Heart right ventricle (tissue), 16 donors: ENCODE data around the gene TCOF1. TPM values are rescaled to one million over a fixed set of nuclear protein-coding genes. Genes with fewer than 3 reads are reported as not detected.

ENCODE experiments used
- ATAC-seq, 8 donors: fragments of 200-7000 bp; cut with Tn5 transposase; one replicate each; pipeline ENCODE4 v1.9.1; 2020; ENCODE audit warnings: mild to moderate bottlenecking in 8 of 8, moderate library complexity in 8 of 8, moderate number of reproducible peaks in 1 of 8
- DNase-seq, 2 donors: peaks; one replicate each; pipeline ENCODE4 v3.0.0-alpha.2; 2020
- H3K27ac ChIP-seq, 10 donors: fragments of 200-600 bp; sonication (generic) in 2 of 10; one replicate each; pipeline versions ENCODE4 v1.5.0 to v1.8.0; 2020 to 2022; ENCODE audit warnings: mild to moderate bottlenecking in 3 of 10
- H3K27me3 ChIP-seq, 7 donors: fragments of 200-600 bp; one replicate each; pipeline ENCODE4 v1.8.0; 2021 to 2022; ENCODE audit warnings: mild to moderate bottlenecking in 2 of 7
- H3K36me3 ChIP-seq, 9 donors: fragments of 200-600 bp; sonication (generic) in 1 of 9; one replicate each; pipeline versions ENCODE4 v1.5.0 to v1.8.0; 2020 to 2022; ENCODE audit warnings: mild to moderate bottlenecking in 2 of 9
- H3K4me1 ChIP-seq, 9 donors: fragments of 200-600 bp; sonication (generic) in 1 of 9; one replicate each; pipeline versions ENCODE4 v1.5.0 to v1.8.0; 2020 to 2022; ENCODE audit warnings: mild to moderate bottlenecking in 4 of 9
- H3K4me3 ChIP-seq, 10 donors: fragments of 200-600 bp; sonication (generic) in 2 of 10; one replicate each; pipeline versions ENCODE4 v1.5.0 to v1.8.0; 2020 to 2022; ENCODE audit warnings: mild to moderate bottlenecking in 7 of 10, moderate library complexity in 2 of 10
- H3K9me3 ChIP-seq, 11 donors: fragments of 200-600 bp in 10 of 11; sonication (generic) in 2 of 11; one replicate each; pipeline versions ENCODE4 v1.5.0 to v1.8.0; 2013 to 2022; ENCODE audit warnings: mild to moderate bottlenecking in 2 of 11, control low read depth in 1 of 11, moderate library complexity in 1 of 11
- WGBS, 2 donors: extraction: QIAGEN DNeasy Blood & Tissue Kit; methylation state at CpG; one replicate each; pipeline ENCODE4 v1.1.7; 2013; ENCODE audit warnings: inconsistent platforms in 1 of 2; 5-methylcytosine and 5-hydroxymethylcytosine counted together
- intact Hi-C, 10 donors: fragments of 100-400 bp; cut with DNase I; formaldehyde crosslinking; loops; one replicate each; pipeline versions ENCODE4 v1.11.1 to v1.14.2; 2022
- polyA plus RNA-seq, 2 donors: library from polyadenylated mRNA; stranded (reverse); fragments of 200-250 nt; gene quantifications; one replicate each; pipeline ENCODE4 v1.2.3, GENCODE V29; 2013
- total RNA-seq, 10 donors: library from RNA; stranded (reverse); fragmentation: NEBNext Ultra II Directional in 3 of 10; extraction: Animal tissue kit (Norgen Biotek cat#: 25700) in 3 of 10; gene quantifications; one replicate each; pipeline versions ENCODE4 v1.2.1 to v1.2.4, GENCODE V29; 2021 to 2023
- TF ChIP-seq, protein P1 (sequence below), 9 donors: fragments of 200-600 bp; sonication (generic) in 2 of 9; IDR thresholded peaks; one replicate each; pipeline versions ENCODE4 v1.5.0 to v1.8.0; 2021 to 2022; ENCODE audit warnings: antibody characterized with exemption in 9 of 9, mild to moderate bottlenecking in 5 of 9, moderate library complexity in 1 of 9
- donor health status: Arrhythmogenic right ventricular cardiomyopathy.
- donor health status: ischemic (EF 13 %, LVEDD 7.1; RV severe dilation, severe dysfunction).
- donor health status: healthy with polysubstance abuse.
- donor health status: DM: no; HTN: yes; CAD: no.
- donor health status: DM: no; HTN: no; CAD: no.
- donor health status: ischemic (EF 25% LVEDD 6.9; RV normal size, moderate dysfunction).
- donor health status: ischemic (EF 25% LVEDD 5.7; RV mildly dilated, moderate dysfunction).
- donor health status: healthy.
- donor health status: DM: yes; HTN: yes; CAD: no.
- donor health status: Ischemic cardiomyopathy.
- donor health status: ischemic (EF 35%, LVEDD 5.7; RV mildly dilated, moderate dysfunction).
- donor health status: nonischemic (EF 11% LVEDD 7.7; RV severe dilation, severe dysfunction).
- donor health status: DM: yes; HTN: yes; CAD: no.
- donor health status: PGD.
- donor health status: ischemic (EF 29% LVEDD 5.4; RV normal size, mild dysfunction).
- donor health status: nonischemic (EF 23%, LVEDD 6.1; RV moderate dilation, normal function).

The TCOF1 gene
- total and polyA plus RNA-seq, 12 donors: 12.4 to 21.3 (median 14.1) TPM

DNA sequence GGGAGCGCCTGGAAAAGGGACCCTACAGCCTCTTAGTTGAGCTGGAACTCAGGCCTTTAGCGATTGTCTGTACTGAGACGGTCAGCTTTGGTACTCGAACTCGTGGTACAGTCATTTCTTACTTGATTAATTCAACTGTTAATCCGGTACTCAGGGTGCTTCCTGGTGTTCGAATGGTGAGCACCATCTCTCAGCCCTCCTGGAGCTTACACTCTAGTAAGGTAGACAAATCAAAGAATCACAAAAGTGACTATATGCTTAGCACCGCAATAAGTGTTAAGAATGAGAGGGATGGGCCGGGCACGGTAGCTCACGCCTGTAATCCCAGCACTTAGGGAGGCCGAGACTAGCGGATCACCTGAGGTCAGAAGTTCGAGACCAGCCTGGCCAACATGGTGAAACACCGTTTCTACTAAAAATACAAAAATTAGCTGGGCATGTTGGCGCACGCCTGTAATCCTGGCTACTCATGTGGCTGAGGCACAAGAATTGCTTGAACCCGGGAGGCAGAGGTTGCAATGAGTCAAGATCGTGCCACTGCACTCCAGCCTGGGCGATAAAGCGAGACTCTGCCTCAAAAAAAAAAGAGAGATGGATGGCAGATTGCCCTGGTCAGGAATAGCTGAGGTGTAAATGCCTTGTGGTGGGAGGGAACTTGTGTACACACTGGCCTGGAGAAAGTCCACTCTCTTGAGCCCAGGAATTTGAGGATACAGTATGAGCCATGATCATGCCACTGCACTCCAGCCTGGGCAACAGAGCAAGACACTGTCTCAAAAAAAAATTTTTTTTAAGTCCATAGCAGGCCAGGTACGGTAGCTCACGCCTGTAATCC is 981 bp downstream of the TCOF1 start:
- H3K27ac ChIP-seq: peak overlapping the region in 4 of 10 donors; percentile 69 to 87 (median 74)
- WGBS, 2 donors: 61 to 62% methylated on average over 23 of the region's 23 CpGs
- H3K36me3 ChIP-seq: peaks cover 0 to 37% (median 12%) of the 10 kb centered on the region in 9 donors
- peaks cover 0 to 20% (median 16%) of the 10 kb centered on the region in 9 donors for H3K4me1 ChIP-seq
- intact Hi-C loops: loop anchor here in 5 of 10 donors (5.0 to 10.0 kb wide), 5 partner anchors 76 to 334 kb away; partner anchors contain the start of gene RPS14 (in 1 of the 5)
- H3K4me3 ChIP-seq: peak overlapping the region; percentile 72 to 99 (median 92)
- TF ChIP-seq, protein P1, sequence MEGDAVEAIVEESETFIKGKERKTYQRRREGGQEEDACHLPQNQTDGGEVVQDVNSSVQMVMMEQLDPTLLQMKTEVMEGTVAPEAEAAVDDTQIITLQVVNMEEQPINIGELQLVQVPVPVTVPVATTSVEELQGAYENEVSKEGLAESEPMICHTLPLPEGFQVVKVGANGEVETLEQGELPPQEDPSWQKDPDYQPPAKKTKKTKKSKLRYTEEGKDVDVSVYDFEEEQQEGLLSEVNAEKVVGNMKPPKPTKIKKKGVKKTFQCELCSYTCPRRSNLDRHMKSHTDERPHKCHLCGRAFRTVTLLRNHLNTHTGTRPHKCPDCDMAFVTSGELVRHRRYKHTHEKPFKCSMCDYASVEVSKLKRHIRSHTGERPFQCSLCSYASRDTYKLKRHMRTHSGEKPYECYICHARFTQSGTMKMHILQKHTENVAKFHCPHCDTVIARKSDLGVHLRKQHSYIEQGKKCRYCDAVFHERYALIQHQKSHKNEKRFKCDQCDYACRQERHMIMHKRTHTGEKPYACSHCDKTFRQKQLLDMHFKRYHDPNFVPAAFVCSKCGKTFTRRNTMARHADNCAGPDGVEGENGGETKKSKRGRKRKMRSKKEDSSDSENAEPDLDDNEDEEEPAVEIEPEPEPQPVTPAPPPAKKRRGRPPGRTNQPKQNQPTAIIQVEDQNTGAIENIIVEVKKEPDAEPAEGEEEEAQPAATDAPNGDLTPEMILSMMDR (IDR thresholded peaks at IDR 0.05): no peak
- no peaks in the 10 kb centered on the region for H3K27me3 ChIP-seq
- ATAC-seq: no peak
- H3K9me3 ChIP-seq: no peaks in the 10 kb centered on the region
- DNase-seq: no peak

DNA sequence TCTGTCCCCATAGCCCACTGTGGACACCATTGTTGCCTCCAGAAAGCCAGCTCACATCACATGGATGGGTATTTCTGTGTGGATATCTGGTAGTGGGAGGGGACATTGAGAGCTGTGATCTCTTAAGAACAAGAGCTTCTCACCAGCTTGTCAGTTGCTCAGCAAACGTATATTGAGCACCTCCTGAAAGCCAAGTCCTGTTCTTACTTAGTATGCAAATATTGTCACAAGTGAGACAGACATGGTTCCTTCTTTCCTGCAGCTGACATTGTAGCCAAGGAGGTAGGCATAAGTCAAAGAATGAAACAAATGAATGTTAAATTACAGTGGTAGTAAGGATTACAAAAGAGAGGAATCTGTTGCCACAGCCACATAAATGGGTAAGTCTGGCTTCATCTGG is 3.8 kb downstream of the TCOF1 start:
- intact Hi-C loops: no loop called here
- WGBS, 2 donors: 76 to 87% methylated on average over 1 of the region's 1 CpG
- H3K4me3 ChIP-seq: no peak overlapping the region
- ATAC-seq (no peak), DNase-seq (no peak)
- H3K36me3 ChIP-seq: peaks cover 0 to 66% (median 18%) of the 10 kb centered on the region in 9 donors
- no peaks in the 10 kb centered on the region for H3K27me3 ChIP-seq
- no peaks in the 10 kb centered on the region for H3K9me3 ChIP-seq
- TF ChIP-seq, protein P1 (IDR thresholded peaks at IDR 0.05): no peak
- H3K27ac ChIP-seq: no peak overlapping the region
- peaks cover 0 to 20% (median 16%) of the 10 kb centered on the region in 9 donors for H3K4me1 ChIP-seq

DNA sequence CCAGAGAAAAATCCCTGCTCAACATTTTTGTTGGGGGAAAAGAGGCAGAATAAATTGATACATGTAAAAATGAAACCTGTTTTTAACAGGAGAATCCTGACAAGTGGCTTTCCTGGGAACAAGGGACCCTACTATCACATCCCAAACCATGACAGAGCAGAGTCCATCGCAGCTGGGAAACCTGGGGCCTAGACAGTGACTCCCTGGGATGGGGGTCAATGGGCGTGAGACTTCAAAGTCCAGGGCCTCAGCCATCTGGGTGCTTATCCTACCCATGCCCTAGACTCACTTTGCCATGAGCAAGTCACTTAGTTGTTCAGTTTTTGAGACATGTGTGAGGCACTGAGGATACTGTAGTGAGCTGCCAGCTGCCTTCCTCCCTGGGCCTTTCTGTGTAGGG is 5.7 kb downstream of the TCOF1 start:
- no peaks in the 10 kb centered on the region for H3K27me3 ChIP-seq
- ATAC-seq (no peak), DNase-seq (no peak)
- H3K9me3 ChIP-seq: no peaks in the 10 kb centered on the region
- no peak overlapping the region for H3K27ac ChIP-seq
- no peak overlapping the region for H3K4me3 ChIP-seq
- H3K4me1 ChIP-seq: peaks cover 0 to 14% (median 9%) of the 10 kb centered on the region in 9 donors
- H3K36me3 ChIP-seq: peaks cover 0 to 82% (median 32%) of the 10 kb centered on the region in 9 donors
- WGBS, 2 donors: 94 to 98% methylated on average over 2 of the region's 2 CpGs
- TF ChIP-seq, protein P1 (IDR thresholded peaks at IDR 0.05): no peak
- intact Hi-C loops: no loop called here

DNA sequence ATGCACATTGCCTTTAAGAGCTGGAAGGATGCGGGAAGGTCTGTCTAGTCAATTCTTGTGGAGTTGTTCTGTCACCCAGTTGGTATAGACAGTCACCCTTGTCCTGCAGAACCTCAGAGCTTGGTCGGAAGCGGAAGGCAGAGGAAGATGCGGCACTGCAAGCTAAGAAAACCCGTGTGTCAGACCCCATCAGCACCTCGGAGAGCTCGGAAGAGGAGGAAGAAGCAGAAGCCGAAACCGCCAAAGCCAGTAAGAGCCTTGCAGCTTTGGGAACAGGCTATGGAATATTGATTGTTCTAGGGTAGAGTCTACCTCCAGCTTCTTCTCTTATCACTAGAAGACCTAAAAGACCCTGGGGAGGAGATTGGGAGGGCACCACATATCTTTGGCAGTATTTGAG is 6.5 kb downstream of the TCOF1 start:
- ATAC-seq: no peak
- Histone ChIP-seq H3K36me3 (peaks cover 0 to 90% (median 40%) of the 10 kb centered on the region in 9 donors), H3K27me3 (no peaks in the 10 kb centered on the region), H3K4me3 (no peak overlapping the region), H3K9me3 (no peaks in the 10 kb centered on the region), H3K27ac (no peak overlapping the region), H3K4me1 (peaks cover 0 to 6% (median under 1%) of the 10 kb centered on the region in 9 donors)
- intact Hi-C loops: no loop called here
- DNase-seq: no peak
- WGBS, 2 donors: 90 to 93% methylated on average over 9 of the region's 9 CpGs
- TF ChIP-seq, protein P1 (IDR thresholded peaks at IDR 0.05): no peak
